ENCODE measurements around the gene TREX2.

DNA sequence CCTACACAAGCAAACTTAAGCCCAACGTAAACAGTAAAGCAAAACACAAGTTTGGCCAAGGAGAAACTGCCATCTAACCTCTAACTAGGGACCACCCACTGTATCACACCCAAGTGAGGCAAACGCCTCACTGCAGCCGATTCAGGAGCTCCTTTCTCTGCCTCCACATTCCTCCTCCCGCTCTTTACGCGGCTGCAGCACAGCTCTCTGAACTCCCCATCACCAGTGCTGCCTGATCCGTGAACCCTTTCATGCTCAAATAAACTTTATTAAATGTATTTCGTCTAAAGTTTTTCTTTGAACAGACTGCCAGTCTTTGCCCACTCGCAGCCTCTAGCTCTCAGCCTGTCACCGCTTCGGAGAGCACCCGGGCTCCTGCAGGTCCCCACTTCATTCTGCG is 51.2 kb downstream of the TREX2 start:
- TF ChIP-seq POLR2AphosphoS5 (IDR thresholded peaks at IDR 0.05), result no peak
- TF ChIP-seq, protein P1, sequence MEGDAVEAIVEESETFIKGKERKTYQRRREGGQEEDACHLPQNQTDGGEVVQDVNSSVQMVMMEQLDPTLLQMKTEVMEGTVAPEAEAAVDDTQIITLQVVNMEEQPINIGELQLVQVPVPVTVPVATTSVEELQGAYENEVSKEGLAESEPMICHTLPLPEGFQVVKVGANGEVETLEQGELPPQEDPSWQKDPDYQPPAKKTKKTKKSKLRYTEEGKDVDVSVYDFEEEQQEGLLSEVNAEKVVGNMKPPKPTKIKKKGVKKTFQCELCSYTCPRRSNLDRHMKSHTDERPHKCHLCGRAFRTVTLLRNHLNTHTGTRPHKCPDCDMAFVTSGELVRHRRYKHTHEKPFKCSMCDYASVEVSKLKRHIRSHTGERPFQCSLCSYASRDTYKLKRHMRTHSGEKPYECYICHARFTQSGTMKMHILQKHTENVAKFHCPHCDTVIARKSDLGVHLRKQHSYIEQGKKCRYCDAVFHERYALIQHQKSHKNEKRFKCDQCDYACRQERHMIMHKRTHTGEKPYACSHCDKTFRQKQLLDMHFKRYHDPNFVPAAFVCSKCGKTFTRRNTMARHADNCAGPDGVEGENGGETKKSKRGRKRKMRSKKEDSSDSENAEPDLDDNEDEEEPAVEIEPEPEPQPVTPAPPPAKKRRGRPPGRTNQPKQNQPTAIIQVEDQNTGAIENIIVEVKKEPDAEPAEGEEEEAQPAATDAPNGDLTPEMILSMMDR (IDR thresholded peaks at IDR 0.05), result no peak

All from esophagus muscularis mucosa (tissue), 3 donors.